HG03571 (cell line): Measurements from ENCODE around the gene MCTP1.
"Not testable (repeated sequence)": the region's sequence is repeated elsewhere in the genome, so short reads cannot be mapped to it uniquely, and the experiment has no call there.

Experiments
- ATAC-seq: cut with Tn5 transposase; IDR thresholded peaks from one replicate; pipeline ENCODE4 v1.9.1; 2021; ENCODE audit not compliant: unreplicated experiment

MCTP1 gene

DNA sequence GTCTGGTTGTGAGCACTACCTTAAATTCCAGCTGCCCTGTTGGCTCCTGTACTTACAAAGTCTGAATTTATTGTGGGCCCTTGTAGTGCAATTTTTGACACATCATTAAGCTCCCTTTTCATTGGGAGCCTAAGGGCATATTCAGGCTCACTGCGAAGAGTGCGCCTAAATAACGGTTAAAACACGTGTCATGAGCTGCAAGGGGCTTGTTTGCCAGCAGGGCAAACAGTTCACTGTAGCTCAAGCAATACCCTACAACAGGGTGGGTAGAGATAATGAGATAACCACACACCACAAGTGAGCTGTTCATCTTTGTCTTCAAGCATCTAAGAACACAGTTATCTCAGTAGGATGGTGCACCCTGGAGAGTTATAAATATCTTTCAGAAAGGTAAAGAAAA is 452.2 kb downstream of the MCTP1 start:
- ATAC-seq = no peak

DNA sequence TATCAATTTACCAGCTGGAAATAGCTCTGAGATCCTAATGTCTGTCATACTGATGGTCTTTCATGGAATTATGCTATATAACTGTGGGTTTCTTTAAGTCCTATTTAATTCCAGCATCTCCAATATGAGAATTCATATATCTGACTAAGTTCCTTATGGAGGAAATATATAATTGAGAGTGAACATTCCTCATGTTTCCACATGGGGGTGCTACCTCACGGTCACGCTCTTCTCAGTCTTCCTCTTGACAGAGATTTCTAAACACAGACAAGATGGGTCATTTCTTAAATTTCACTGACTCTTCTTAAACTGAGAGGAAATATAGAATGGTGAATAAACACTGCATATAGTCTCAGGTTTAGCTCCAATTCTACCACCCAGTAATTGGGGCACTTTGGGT is 454.4 kb downstream of the MCTP1 start:
- ATAC-seq = no peak

DNA sequence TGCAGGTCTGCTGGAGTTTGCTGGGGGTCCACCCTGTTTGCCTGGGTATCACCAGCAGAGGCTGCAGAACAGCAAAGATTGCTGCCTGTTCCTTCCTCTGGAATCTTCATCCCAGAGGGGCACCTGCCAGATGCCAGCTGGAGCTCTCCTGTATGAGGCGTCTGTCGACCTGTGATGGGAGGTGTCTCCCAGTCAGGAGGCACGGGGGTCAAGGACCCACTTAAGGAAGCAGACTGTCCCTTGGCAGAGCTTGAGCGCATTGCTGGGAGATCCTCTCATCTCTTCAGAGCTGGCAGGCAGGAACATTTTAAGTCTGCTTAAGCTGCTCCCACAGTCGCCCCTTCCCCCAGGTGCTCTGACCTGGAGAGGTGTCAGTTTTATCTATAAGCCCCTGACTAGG is 456.7 kb downstream of the MCTP1 start:
- ATAC-seq = not testable (repeated sequence)

DNA sequence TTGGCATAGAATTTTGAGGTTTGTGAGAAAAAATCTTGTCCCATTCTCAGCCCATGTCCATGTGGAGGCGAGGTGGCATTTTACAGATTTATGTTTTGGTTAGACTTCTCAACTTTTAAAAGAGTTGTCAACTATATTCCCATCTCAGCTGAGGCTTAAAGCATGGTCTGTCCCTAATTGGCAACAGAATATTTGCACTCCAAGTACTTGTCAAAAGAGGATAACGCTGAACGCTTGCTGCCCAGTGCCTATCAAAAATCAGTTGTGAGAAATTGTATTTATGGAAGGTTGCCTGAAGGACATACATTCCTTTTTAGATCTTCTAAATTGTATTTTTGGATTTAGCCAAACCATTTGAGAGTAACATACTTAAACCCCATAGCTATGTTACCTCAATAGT is 464.4 kb downstream of the MCTP1 start:
- ATAC-seq = no peak

DNA sequence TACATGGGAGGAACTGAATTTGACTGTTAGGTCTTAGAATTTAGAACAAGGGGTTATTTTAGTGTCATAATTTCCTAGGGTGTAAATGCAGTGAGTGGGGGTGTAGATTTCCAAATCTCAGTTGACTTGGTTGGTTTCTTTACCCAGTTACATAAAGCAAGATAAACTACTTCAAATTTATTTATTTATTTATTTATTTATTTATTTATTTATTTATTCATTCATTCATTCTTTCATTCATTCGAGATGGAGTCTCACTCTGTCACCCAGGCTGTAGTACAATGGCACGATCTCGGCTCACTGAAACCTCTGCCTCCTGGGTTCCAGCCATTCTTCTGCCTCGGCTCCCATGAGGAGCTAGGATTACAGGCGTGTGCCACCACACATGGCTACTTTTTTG is 466.0 kb downstream of the MCTP1 start:
- ATAC-seq = no peak

DNA sequence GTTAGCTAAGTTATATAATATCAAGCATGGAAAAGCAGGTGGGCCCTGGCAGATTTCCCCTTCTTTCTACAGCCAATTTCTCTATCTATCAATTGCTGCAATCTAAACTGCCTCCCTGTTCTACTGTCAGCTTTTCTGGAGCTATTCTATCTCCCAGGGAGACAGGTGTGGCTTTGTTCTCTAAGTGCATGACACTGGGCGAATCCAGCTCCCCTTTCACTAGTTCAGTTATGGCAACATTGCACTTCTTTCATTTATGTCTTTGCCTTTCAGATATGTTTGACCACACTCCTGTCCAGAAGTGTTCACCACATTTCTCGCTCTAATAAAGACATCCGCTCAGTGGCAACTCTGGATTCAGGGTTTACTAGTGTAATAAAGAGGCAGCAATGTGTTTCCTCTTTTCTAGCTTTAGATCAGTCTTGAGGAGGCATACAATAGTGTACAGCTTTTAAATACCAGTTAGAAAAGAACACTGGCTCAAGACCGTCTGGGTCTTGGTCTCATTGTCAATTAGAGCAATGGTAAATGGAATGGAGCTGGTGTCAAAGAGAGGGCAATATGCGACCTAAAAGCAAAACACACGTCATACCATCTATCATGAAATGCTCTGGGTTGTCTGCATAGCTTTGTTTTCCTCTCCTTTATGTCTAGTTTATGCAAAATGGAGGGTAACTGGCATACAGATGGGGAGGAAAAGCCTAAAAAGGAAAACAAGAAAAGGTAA is 469.4 kb downstream of the MCTP1 start:
- ATAC-seq = no peak

DNA sequence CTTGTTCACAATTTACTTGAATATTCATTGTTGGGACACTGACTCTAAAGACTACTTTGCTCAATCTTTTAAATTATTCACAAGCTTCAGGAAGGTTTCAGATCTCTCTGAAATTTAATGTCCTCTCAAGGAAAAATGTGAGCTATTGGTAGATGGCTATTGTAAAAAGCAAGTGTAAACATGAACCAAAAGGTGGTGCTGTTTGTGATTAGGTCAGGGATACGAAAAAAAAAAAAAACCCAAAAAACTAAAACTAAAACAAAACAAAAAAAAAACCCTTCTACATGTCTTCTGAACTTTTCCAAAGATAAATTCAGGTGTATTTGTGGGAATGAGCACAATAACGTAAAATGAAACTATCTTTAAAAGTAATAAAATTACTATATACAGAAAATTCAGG is 472.7 kb downstream of the MCTP1 start:
- no peak for ATAC-seq

DNA sequence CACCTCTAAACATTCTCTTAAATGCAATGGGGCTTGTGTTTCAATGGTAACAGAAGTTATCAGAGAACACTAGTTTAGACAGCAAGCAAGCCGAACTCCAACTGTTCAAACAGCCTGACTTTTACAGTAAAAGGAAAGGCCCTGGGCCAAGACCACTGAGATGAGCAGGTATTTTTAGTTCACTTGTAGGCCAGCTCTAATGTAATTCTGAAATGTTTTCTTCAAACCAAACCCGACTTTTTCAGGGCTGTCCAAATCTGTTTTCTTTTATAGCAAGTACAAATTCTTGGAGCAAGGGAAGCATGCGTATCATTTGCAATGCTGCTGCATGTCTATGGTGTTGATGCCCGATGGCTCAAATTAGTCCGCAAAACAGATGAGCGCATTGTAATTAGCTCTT is 473.6 kb downstream of the MCTP1 start:
- ATAC-seq = no peak

DNA sequence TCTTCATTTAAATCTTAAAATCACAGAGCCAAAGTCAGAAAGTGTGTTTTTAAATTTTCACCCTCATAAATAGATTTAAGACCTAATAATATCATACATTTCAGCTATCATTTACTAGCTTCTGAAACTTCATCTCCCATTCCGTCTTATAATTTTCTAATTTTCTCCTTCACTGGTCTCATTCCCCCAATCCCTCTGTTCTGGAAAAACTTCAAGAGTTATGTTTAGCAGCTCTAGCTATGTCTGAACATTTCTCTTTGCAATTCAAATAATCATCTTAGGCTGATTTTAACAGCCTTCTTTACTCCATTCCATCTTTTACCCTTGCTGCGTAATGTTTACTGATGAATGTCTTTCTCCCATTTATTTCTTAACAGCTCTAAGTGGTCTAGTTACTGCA is 474.0 kb downstream of the MCTP1 start:
- no peak for ATAC-seq

DNA sequence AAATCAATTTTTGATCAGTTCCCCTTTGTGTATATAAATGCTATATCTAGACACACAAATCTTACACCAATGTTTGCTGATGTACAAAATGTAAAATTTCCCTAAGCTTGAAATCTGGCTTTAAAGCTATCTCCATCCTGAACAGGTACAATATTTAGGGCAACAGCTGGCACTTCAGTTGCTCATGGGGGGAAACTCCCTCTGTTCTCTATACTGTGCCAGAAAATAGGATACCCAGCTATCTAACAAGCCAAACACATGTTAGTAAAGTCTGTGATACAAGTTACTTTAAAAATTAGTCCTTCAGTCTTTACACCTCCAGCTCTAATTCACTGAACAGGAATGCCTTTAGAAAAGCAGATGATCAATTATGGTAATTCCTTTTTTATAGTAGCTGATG is 474.6 kb downstream of the MCTP1 start:
- no peak for ATAC-seq

DNA sequence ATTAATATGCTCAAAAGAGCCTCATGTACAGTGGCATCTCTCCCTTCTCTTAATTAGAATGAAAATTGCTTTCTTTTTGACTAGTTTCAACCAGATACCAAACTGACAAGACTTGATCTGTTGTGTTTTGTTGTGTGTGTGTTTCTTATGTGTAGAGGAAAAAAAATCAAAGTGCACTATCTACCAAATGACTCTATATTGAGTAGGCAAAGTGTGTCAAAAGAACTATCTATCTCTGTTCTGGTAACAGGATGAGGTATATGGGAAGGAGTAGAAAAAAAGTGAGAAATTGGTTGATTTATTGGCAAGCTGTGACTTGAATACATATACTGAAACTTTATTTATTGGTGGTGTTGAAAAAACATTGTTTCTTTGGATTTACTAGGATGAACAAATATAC is 476.4 kb downstream of the MCTP1 start:
- ATAC-seq = no peak

DNA sequence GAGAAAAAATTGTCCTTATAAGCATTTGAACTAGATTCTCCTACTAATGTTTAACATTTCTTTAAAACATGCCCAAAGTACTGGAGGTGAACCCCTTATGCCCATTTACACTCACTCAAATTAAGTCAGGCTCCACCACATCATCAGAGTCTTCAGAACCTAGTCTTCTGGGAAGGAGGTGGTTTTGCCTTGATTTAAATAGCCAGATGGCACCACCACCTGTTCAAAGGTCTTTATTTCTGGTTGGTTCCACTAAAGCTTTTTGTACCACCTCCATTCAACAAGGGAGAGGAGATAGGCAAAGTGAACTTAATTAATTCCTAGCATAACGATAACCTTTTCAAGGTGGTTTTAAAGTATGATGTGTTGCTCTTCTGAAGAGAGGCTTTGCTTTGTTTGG is 476.9 kb downstream of the MCTP1 start:
- no peak for ATAC-seq

DNA sequence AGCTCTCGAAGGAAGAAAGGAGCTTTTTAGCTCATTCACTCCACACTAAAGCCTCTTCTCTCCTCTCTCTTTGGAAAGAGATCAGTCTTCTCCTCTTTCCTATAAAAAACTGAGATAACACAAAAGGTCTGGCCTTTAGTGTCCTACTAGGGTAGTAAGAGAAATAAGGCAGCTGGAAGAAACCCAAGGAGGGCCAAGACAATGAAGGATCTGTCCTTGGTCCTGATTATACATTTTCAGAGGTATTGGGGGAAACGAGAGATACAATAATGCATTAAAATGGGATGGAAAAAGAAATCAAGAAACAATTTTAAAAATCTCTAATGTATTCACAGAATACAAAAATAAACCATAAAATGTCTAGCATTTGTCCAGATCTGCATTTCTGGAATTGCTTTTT is 482.4 kb downstream of the MCTP1 start:
- ATAC-seq = no peak

DNA sequence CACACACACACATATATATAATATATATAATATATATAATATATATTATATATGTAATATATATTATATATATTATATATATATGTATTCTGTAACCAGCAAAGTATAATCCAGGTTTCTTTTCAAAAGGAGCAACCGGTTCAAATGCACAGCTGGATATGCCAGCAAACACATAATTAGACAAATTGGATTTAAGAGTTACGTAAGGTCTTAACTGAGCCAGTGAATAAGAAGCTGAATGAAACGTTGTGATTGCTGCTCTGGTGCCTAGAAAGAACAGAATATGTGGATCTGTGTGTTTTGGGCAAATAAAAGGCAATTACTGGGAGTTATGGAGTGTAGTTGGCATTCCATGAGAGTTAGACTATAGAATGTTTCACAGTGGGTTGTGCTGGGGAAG is 488.3 kb downstream of the MCTP1 start:
- ATAC-seq = no peak

DNA sequence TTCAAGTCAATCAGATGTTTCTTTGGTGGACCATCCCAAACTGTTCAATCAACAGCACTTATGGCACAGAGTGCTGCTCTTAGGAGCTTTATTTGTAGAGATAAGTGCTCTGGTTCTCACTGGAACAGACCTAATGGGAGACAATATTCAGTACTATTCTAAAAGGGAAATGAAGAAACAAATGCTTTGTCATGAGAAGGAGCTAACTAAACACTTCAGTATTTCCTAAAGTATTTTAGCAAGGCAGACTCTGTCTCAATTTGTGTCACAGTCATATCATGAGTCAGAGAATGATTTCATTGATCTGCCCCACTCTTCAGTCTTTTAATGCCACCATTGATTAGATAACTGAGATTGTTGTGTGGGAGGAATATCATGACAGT is 491.1 kb downstream of the MCTP1 start:
- ATAC-seq = peak; percentile 33

DNA sequence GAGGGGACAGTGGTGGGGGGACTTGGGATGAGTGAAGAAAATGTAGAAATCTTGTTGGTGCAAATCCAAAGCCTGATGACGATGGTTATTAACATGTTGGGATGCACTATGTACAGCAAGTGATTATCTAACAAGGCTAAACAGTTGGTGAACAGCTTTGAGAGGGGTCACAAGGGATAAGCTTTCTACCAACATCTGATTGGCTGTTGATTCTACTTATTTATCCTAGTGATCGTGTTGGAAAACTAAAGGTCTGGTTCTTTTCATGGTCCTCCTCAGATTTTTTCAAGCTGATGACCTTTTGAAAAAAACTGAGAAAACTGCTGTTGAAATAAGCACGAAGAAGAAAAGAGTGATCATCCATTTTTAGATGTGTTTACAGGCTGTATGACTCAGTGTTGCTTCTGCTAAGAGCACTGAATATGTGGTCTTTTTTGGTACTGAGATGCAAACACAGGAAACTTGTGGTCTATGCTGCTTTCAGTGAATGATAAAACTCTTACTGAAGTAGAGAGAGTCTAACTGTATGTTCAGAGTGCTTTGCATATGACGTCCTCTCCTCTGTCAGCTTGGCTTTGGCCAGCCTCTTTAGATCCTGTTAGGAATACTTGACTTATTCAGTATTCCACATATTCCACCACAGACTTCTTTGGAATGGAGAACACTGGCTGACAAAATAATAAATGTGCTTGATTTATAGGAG is 491.6 kb downstream of the MCTP1 start:
- ATAC-seq = peak; percentile 99

DNA sequence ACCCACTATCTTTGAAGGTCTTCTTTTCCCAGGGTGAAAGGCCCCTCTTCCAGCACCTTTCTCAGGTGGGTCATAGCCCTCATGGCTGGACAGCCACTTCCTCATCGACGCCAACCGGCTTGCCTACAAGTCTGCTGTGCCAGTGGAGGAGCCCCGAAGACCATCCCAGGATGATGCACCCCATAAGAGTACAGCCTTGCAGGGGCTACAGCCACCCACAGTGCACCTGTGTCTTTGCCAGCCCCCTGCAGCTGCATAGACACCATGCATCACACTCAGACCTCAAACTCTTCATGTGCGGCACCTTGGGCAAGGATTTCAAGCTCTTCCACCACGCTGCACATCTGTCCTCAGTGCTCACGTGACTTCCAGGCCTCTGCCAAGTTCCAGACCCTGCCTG is 493.1 kb downstream of the MCTP1 start:
- ATAC-seq = no peak

DNA sequence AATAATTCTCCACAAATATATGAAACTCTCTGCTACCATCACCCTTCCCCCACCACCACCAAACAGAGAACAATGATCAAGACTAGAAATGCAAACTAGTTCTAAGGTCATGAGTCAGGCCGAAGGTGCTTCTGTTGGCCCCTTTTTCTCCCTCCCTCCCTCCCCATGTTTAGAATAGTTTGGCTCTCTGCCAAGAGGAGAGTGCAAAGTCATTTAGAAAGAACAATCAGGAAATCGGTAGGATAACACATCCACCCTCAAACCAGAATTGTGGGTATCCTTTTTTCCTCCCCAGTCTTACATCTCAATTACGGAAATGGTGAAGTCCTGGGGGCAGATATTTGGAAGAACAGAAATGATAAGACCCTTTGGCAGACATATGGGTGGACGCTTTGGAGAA is 496.4 kb downstream of the MCTP1 start:
- ATAC-seq = no peak

DNA sequence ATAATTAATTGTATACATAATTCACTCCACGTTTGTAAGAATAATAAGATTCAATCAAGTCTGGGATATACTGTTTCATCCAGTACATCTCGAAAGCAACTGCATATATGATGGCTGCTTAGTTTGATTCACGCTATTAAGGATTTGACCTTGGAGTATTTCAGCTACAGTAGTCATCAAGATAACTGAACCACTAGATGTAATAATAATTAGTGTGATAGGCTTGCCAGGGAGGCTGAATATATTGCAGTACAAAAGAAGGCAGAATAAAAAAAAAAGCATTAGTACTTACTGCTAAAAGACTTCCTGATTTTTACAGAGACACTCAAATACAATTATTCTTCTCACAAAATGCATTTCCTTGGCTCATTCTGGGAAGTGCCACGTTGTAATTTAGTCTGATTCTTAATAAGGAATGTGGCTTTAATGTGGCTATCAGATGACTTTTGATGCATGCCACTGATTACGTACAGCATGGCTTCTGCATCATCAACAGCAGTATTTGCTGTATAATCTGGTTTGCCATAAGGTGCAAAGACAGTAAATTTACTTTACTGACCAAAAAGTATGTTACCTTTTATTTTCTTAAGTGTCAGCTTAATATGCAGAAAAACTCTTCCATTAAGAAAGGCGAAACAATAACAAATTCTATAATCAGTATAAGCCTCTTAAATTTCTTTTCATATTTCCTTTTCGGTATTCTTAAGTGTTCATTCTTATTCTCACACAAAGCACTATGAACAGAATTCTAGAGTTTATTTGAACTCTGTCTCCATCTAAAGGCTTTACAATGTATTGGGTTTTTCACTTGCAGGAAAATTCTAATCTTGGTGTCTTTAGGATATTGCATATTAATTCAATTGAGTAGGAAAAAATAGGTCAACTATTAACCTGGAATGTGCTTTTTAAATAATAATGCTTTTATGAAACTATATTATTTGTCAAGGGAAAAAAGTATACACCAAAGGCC is 500.1 kb downstream of the MCTP1 start:
- ATAC-seq = no peak

DNA sequence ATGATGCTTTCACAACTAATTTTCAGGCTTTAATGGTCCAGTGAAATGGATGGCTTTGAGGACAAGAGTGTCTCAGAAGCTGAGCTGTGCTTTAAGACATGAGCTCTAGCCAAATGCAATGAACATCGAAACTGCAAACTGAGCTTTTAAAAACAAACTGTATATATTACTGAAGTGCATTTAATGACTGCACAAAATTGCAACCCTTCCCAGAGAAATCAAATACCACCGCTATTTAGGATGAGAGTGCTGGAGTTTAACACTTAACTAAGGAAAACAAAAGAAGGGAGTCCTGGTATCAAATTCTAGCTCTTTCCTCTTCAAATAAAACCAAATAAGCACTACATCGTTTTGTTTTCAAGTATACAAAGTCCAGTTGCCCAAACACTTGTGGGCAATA is 502.5 kb downstream of the MCTP1 start:
- ATAC-seq = no peak

DNA sequence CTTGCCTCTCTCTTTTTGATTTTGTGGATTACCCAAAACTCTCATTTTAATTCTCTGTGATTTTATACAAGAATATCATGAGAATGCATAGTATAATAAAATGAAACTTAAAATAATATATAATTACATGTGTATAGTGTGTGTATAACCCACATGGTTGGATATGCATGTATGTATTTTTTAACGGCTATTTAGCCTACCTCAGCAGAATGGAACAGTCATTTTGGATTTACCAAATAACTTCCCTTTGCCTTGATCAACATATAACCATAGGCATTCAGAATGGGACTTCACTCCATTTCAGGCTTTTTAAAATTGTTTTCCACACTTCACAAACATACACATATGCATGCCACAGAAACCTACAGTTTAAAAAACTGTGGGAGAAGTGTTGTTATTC is 505.2 kb downstream of the MCTP1 start:
- no peak for ATAC-seq

DNA sequence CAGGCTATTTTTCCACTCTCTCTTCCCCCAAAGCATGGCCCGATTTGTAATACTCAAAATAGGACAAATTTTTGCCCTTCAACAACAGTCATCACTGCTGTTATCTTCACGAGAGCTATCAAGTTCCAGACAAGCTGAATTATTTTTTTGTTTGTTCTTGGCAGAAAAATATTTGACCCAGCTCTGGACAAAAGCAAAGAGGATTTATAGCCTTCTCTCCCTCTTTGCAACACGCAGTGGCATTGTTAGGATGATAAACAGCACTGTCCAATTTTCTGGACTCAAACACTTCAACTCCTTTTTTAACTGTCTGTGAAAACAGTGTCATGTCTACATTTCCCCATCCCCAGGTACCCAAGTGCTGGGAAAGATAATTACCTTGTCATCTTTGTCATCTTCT is 506.2 kb downstream of the MCTP1 start:
- no peak for ATAC-seq
